GM12878 (cell line): Measurements from ENCODE around the gene TRAIP. TPM values are rescaled to one million over a fixed set of nuclear protein-coding genes. Genes with fewer than 3 reads are reported as not detected.

Experiments
- ATAC-seq: fragments of 200-7000 bp; cut with Tn5 transposase; 3 replicates; pipeline ENCODE4 v1.9.1; 2020; ENCODE audit warnings: mild to moderate bottlenecking, moderate library complexity
- BruUV-seq: library from RNA; stranded (reverse); fragments of 400-500 nt; replicated peaks from 2 replicates; lab custom pipeline; 2021; lab: Mats Ljungman, UMichigan
- CTCF ChIA-PET: fragments of 300-600 bp; sonication (Branson Sonifier 250); formaldehyde crosslinking; extraction: SDS; loops from one replicate; lab custom pipeline; 2021; ENCODE audit warnings: inconsistent platforms; lab: Yijun Ruan, JAX
- POLR2A ChIA-PET: fragments of 350-600 bp; formaldehyde crosslinking; extraction: SDS; loops from one replicate; lab custom pipeline; 2021; ENCODE audit warnings: inconsistent platforms; lab: Charles Lee
- RAD21 ChIA-PET: fragments of 300-600 bp; sonication (Branson Sonifier 250); formaldehyde crosslinking; loops from one replicate; lab custom pipeline; 2023; ENCODE audit warnings: antibody characterized with exemption; ENCODE audit not compliant: unreplicated experiment; lab: Charles Lee
- SMC1A ChIA-PET: fragments of 300-600 bp; sonication (Branson Sonifier 250); formaldehyde crosslinking; loops from one replicate; lab custom pipeline; 2023; ENCODE audit not compliant: unreplicated experiment, uncharacterized antibody; lab: Charles Lee
- DNase-seq: peaks from one replicate; pipeline ENCODE4 v3.0.0-alpha.2; 2011; ENCODE audit warnings: low read depth, low spot score
- FAIRE-seq: peaks from 3 replicates; lab custom pipeline; 2011; peaks lifted over from hg19 to GRCh38; lab: Jason Lieb, UNC
- H2AFZ ChIP-seq: 2 replicates; pipeline ENCODE4 v1.6.0; 2011; ENCODE audit warnings: low read depth, low read length, control low read depth; ENCODE audit not compliant: control insufficient read depth
- H3K27ac ChIP-seq: 2 replicates; pipeline ENCODE4 v1.5.1; 2011; ENCODE audit warnings: control low read depth; ENCODE audit not compliant: control insufficient read depth, insufficient read depth
- H3K27me3 ChIP-seq, 2 experiments: replicated peaks in 1 of 2; 2 replicates each; pipeline versions ENCODE4 v1.6.0 to v1.6.1; 2011; ENCODE audit warnings: low read length in 1 of 2; ENCODE audit not compliant: control insufficient read depth in 2 of 2, insufficient read depth in 2 of 2
- H3K36me3 ChIP-seq, 2 experiments: 2 replicates each; pipeline ENCODE4 v1.5.1; 2011; ENCODE audit warnings: low read length in 1 of 2; ENCODE audit not compliant: control insufficient read depth in 2 of 2, insufficient read depth in 2 of 2
- H3K4me1 ChIP-seq: 2 replicates; pipeline ENCODE4 v1.6.1; 2011; ENCODE audit warnings: mild to moderate bottlenecking, low read length, moderate library complexity, mixed read lengths; ENCODE audit not compliant: control insufficient read depth, insufficient read depth
- H3K4me2 ChIP-seq: 2 replicates; pipeline ENCODE4 v1.6.0; 2011; ENCODE audit warnings: control low read depth; ENCODE audit not compliant: control insufficient read depth, insufficient read depth
- H3K4me3 ChIP-seq: fragments of 200-600 bp; sonication (generic); 2 replicates; pipeline ENCODE4 v1.5.1; 2016
- H3K79me2 ChIP-seq: 2 replicates; pipeline ENCODE4 v1.6.0; 2011; ENCODE audit warnings: low read length; ENCODE audit not compliant: control insufficient read depth, insufficient read depth
- H3K9ac ChIP-seq: 2 replicates; pipeline ENCODE4 v1.8.0; 2011; ENCODE audit warnings: low read length, control low read depth, mixed read lengths; ENCODE audit not compliant: control insufficient read depth, insufficient read depth
- H3K9me3 ChIP-seq: replicated peaks from 3 replicates; pipeline ENCODE4 v1.5.1; 2011; ENCODE audit warnings: mild to moderate bottlenecking, low read length; ENCODE audit not compliant: control insufficient read depth, insufficient read depth
- H4K20me1 ChIP-seq: 2 replicates; pipeline ENCODE4 v1.6.0; 2011; ENCODE audit not compliant: control insufficient read depth, insufficient read depth
- EP300 ChIP-seq, 2 experiments: fragments of 150-350 bp in 1 of 2; IDR thresholded peaks; 2 replicates each; pipeline ENCODE4 v1.6.1; 2011 to 2012; ENCODE audit warnings: low read depth in 2 of 2, low read length in 2 of 2, borderline replicate concordance in 1 of 2, improper control_type of control experiment in 1 of 2, inconsistent platforms in 1 of 2; ENCODE audit not compliant: control insufficient read depth in 1 of 2
- ETV6 ChIP-seq, 2 experiments: fragments of 450-650 bp in 1 of 2; IDR thresholded peaks in 1 of 2; conservative IDR thresholded peaks in 1 of 2; 2 replicates each; pipeline ENCODE4 v1.6.1; 2014; ENCODE audit warnings: antibody characterized with exemption in 1 of 2, borderline replicate concordance in 1 of 2, low read depth in 1 of 2, mild to moderate bottlenecking in 1 of 2, moderate library complexity in 1 of 2
- POLR2A ChIP-seq: IDR thresholded peaks from 2 replicates; pipeline ENCODE4 v1.6.1; 2011; ENCODE audit warnings: low read depth, mild to moderate bottlenecking, low read length
- RBBP5 ChIP-seq: fragments of 200-600 bp; sonication (generic); conservative IDR thresholded peaks from 2 replicates; pipeline ENCODE4 v1.6.1; 2016
- SIN3A ChIP-seq: IDR thresholded peaks from 2 replicates; pipeline ENCODE4 v1.6.1; 2012; ENCODE audit warnings: low read depth, low read length, improper control_type of control experiment
- SRF ChIP-seq, 2 experiments: IDR thresholded peaks; 2 replicates each; pipeline ENCODE4 v1.6.1; 2011; ENCODE audit warnings: low read depth in 2 of 2, low read length in 2 of 2, mild to moderate bottlenecking in 1 of 2, moderate library complexity in 1 of 2
- STAT3 ChIP-seq: IDR thresholded peaks from 2 replicates; pipeline ENCODE4 v1.6.1; 2011; ENCODE audit warnings: low read depth, low read length, improper control_type of control experiment
- WGBS: methylation state at CpG from one replicate; pipeline ENCODE4 v1.1.6; 2016; ENCODE audit warnings: low lambda C conversion rate; ENCODE audit not compliant: insufficient replicate concordance, insufficient coverage; ENCODE audit errors: missing lambda C conversion rate; 5-methylcytosine and 5-hydroxymethylcytosine counted together
- in situ Hi-C: fragments of 300-500 bp; cut with MboI; formaldehyde crosslinking; loops from 9 replicates; pipeline ENCODE4 v1.14.3; 2018; ENCODE audit warnings: mixed read lengths
- intact Hi-C: fragments of 100-400 bp; cut with micrococcal nuclease; formaldehyde crosslinking; loops from one replicate; pipeline ENCODE4 v1.14.2; 2022; ENCODE audit not compliant: unreplicated experiment
- polyA plus RNA-seq, 11 experiments: library from polyadenylated mRNA; depleted of rRNA in 4 of 11; unstranded in 6 of 11; stranded (reverse) in 5 of 11; fragments of >200 nt; fragmentation: Nextera tagmentation in 4 of 11; fragmentation: Illumina TruSeq in 1 of 11; extraction: Ambion mirVana in 4 of 11; extraction: Trizol in 1 of 11; gene quantifications; 1 replicate in 1 of 11; 2 replicates in 10 of 11; pipeline versions ENCODE4 v1.2.1 to v1.2.3, GENCODE V29; 2011 to 2016; ENCODE audit warnings: inconsistent platforms in 2 of 11, missing spikeins in 2 of 11, low read depth in 1 of 11
- total RNA-seq, 4 experiments: library from RNA; depleted of rRNA in 3 of 4; stranded (reverse); fragments of >200 nt in 3 of 4; fragmentation: Illumina TruSeq in 1 of 4; extraction: Trizol in 1 of 4; gene quantifications; 2 replicates each; pipeline versions ENCODE4 v1.2.1 to v1.2.3, GENCODE V29; 2013 to 2021
- TF ChIP-seq, protein P1 (sequence below): fragments of 450-650 bp; IDR thresholded peaks from 2 replicates; pipeline ENCODE4 v1.6.1; 2016; ENCODE audit warnings: mild to moderate bottlenecking, moderate library complexity, borderline replicate concordance

Gene TRAIP
- total and polyA plus RNA-seq, 10 of the 15 experiments (the other 5 are each of a cell fraction or from before 2014, with no cell fraction given): 15.9 to 37.0 (median 23.1) TPM

DNA sequence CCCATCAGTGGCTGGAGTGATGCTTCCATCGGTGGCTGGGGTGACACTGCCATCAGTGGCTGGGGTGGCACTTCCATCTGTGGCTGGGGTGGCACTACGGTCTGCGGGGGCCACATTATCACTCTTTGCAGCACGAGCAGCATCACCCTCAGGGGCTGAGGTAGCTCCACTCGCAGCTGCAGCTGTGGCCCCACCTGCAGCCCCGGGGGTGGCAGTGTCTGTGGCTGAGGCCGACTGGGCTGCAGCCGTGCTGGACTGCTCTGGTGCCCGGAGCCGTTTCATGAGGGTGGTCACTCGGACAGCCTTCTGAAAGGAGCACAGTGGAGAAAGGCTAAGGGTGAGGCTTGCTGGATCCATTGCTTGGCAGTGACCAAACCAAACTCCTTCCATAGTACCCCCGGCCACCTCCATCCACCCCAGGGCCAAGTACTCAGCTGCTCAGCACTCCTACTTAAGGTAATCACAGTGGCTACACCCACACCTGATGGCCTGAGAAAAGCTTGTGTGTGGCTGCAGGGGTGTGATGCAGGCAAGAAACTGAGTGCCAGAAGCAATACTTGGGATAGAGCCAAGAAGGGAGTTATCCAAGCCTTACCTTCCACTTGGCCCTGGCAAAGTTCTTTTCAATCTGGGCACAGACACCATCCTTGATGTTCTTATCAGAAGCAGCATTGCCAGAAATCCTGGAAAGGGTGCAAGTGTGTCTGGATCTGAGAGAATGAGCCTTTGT is 3.4 kb upstream of the TRAIP start (continued):
- TF ChIP-seq EP300 (IDR thresholded peaks at IDR 0.05; ENCODE audit: borderline replicate concordance in 1 of 2, control insufficient read depth in 1 of 2, low read depth in 2 of 2, low read length in 2 of 2) (no peak), STAT3 (no peak), ETV6 (conservative IDR thresholded peaks at IDR 0.05 in 1 of 2, IDR thresholded peaks at IDR 0.05 in 1 of 2; ENCODE audit: borderline replicate concordance in 1 of 2, low read depth in 1 of 2) (no peak), RBBP5 (no peak)

DNA sequence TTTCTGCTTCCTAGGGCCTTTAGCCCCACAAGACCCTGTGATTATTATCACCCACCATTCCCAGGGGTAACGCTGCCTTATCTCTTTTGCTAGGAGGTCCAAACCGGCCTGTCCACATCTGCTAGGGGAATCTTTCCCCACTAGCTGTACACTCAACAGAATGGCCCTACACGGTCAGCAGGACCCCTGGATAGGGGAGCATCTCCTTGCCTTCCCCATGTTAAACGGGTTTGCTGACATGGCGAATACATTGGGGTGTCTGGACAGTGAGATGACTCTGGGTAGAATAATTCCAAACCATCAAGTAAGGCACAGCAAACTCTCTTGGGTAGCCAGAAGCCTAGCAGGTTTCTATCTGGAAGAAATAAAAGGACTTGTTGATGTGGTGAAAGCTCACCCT is 702 bp downstream of the TRAIP start:
- Histone ChIP-seq H3K9ac (peak overlapping the region; percentile 66), H4K20me1 (no peaks in the 10 kb centered on the region), H3K27ac (peak overlapping the region; percentile 36), H3K9me3 (no peaks in the 10 kb centered on the region), H2AFZ (no peak overlapping the region), H3K27me3 (no peaks in the 10 kb centered on the region), H3K4me2 (peak overlapping the region; percentile 85), H3K79me2 (peaks cover 11% of the 10 kb centered on the region), H3K4me3 (peak overlapping the region; percentile 99), H3K4me1 (no peaks in the 10 kb centered on the region), H3K36me3 (no peaks in the 10 kb centered on the region)
- FAIRE-seq (no peak), DNase-seq (no peak), ATAC-seq (no peak)
- 68% methylated on average over 5 of the region's 5 CpGs for WGBS
- TF ChIP-seq, protein P1, sequence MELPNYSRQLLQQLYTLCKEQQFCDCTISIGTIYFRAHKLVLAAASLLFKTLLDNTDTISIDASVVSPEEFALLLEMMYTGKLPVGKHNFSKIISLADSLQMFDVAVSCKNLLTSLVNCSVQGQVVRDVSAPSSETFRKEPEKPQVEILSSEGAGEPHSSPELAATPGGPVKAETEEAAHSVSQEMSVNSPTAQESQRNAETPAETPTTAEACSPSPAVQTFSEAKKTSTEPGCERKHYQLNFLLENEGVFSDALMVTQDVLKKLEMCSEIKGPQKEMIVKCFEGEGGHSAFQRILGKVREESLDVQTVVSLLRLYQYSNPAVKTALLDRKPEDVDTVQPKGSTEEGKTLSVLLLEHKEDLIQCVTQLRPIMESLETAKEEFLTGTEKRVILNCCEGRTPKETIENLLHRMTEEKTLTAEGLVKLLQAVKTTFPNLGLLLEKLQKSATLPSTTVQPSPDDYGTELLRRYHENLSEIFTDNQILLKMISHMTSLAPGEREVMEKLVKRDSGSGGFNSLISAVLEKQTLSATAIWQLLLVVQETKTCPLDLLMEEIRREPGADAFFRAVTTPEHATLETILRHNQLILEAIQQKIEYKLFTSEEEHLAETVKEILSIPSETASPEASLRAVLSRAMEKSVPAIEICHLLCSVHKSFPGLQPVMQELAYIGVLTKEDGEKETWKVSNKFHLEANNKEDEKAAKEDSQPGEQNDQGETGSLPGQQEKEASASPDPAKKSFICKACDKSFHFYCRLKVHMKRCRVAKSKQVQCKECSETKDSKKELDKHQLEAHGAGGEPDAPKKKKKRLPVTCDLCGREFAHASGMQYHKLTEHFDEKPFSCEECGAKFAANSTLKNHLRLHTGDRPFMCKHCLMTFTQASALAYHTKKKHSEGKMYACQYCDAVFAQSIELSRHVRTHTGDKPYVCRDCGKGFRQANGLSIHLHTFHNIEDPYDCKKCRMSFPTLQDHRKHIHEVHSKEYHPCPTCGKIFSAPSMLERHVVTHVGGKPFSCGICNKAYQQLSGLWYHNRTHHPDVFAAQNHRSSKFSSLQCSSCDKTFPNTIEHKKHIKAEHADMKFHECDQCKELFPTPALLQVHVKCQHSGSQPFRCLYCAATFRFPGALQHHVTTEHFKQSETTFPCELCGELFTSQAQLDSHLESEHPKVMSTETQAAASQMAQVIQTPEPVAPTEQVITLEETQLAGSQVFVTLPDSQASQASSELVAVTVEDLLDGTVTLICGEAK: no peak
- TF ChIP-seq POLR2A (no peak), SRF (IDR thresholded peaks at IDR 0.05; ENCODE audit: low read depth in 2 of 2, low read length in 2 of 2) (no peak), SIN3A (no peak)
- ChIA-PET CTCF (interaction anchor here (0.8 to 4.2 kb wide), 3 partner anchors 11 to 53 kb away, joined by 3 to 26 read pairs (median 8); partner anchors contain the start of gene INKA1), SMC1A (interaction anchor here (1.1 to 2.9 kb wide), 3 partner anchors 12 to 50 kb away, joined by 3 to 8 read pairs (median 5); no protein-coding TSS in a partner anchor), POLR2A (interaction anchor here (0.6 to 1.9 kb wide), 5 partner anchors 42 to 69 kb away, joined by 3 to 7 read pairs (median 4); partner anchors contain the start of genes INKA1, IP6K1 and UBA7), RAD21 (interaction anchor here (1.5 kb wide), 1 partner anchor 52 kb away, joined by 3 read pairs; the partner anchor contains the start of gene INKA1)
- in situ Hi-C loops: no loop called here
- no TSS peak for BruUV-seq
- intact Hi-C loops: loop anchor here (5.0 kb wide), 1 partner anchor 52 kb away; no protein-coding TSS in a partner anchor
